Effector memory CD4-positive, alpha-beta T cell (primary cell): Measurements from ENCODE around the gene STK11IP.

ENCODE experiments used
- DNase-seq, 3 donors: peaks; one replicate each; pipeline ENCODE4 v3.0.0-alpha.2; 2020
- H3K27ac ChIP-seq: 2 replicates; pipeline ENCODE4 v1.7.0; 2013; ENCODE audit warnings: mild to moderate bottlenecking, low read length, moderate library complexity; ENCODE audit not compliant: insufficient read depth, poor library complexity, severe bottlenecking
- H3K27me3 ChIP-seq: replicated peaks from 2 replicates; pipeline ENCODE4 v1.7.0; 2013; ENCODE audit warnings: mild to moderate bottlenecking, low read length; ENCODE audit not compliant: insufficient read depth, control insufficient read depth, poor library complexity, severe bottlenecking
- H3K36me3 ChIP-seq: 2 replicates; pipeline ENCODE4 v1.7.0; 2013; ENCODE audit warnings: mild to moderate bottlenecking, low read length, moderate library complexity; ENCODE audit not compliant: control insufficient read depth, insufficient read depth
- H3K4me1 ChIP-seq: 2 replicates; pipeline ENCODE4 v1.7.0; 2013; ENCODE audit warnings: low read length, mild to moderate bottlenecking; ENCODE audit not compliant: control insufficient read depth, insufficient read depth, poor library complexity, severe bottlenecking
- H3K4me3 ChIP-seq: 2 replicates; pipeline ENCODE4 v1.7.0; 2013; ENCODE audit warnings: low read length, low read depth, mild to moderate bottlenecking; ENCODE audit not compliant: insufficient read depth, poor library complexity, severe bottlenecking
- H3K9me3 ChIP-seq: 2 replicates; pipeline ENCODE4 v1.7.0; 2013; ENCODE audit warnings: mild to moderate bottlenecking, low read length, moderate library complexity; ENCODE audit not compliant: control insufficient read depth

The STK11IP gene

GRCh38 chr2:219634951-219635751, 37.5 kb downstream of the STK11IP start:
- Histone ChIP-seq H3K27ac (no peak overlapping the region), H3K27me3 (peaks cover under 1% of the 10 kb centered on the region), H3K4me3 (no peak overlapping the region), H3K4me1 (no peaks in the 10 kb centered on the region), H3K9me3 (no peaks in the 10 kb centered on the region), H3K36me3 (no peaks in the 10 kb centered on the region)
- no peak for DNase-seq

- Histone ChIP-seq H3K4me3 (no peak overlapping the region), H3K9me3 (no peaks in the 10 kb centered on the region), H3K4me1 (no peaks in the 10 kb centered on the region), H3K36me3 (no peaks in the 10 kb centered on the region), H3K27ac (no peak overlapping the region), H3K27me3 (peaks cover 2% of the 10 kb centered on the region)
- no peak for DNase-seq
Measured at GRCh38 chr2:219636144-219636915, 38.7 kb downstream of the STK11IP start.

DNA sequence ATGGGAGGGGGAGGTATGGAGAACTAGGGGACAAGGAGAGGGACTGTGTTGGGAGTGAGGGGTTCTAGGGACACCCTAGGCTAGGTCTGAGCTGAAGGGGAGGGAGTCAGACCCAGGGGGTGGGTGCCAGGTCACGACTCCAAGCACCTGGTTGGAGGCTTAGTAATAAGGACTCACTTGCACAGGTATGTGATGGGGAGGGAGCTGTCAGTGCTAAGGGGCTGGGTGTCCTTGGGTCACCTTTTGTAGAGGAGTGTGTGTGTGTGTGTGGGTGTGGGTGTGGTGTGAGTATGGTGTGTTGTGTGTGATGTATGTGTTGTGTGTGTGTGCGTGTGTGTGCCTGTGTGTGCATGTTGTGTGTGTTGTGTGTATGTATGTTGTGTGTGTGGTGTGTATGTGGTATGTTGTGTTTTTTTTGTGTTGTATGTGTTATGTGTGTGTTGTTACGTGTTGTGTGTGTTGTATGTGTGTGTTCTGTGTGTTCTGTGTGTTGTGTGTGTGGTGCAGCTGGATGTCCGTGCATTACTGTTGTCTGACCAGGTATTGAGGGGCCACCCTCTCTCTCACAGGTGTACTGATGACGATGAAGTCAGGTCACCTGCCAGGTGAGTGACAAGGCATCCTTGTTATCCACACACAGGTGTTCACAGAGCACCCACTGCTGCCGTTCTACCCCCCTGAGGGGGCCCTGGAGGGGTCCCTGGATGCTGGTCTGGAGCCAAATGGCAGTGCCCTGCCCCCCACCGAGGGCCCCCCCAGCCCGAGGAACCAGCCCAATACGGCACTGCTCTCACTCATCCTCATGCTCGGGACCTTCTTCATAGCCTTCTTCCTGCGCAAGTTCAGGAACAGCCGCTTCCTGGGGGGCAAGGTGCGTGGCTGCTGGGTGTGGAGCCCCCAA, 39.5 kb downstream of the STK11IP start:
- no peaks in the 10 kb centered on the region for H3K9me3 ChIP-seq
- peaks cover 6% of the 10 kb centered on the region for H3K27me3 ChIP-seq
- no peaks in the 10 kb centered on the region for H3K36me3 ChIP-seq
- no peak overlapping the region for H3K4me3 ChIP-seq
- no peak for DNase-seq
- H3K4me1 ChIP-seq, result no peaks in the 10 kb centered on the region
- H3K27ac ChIP-seq, result no peak overlapping the region

DNA sequence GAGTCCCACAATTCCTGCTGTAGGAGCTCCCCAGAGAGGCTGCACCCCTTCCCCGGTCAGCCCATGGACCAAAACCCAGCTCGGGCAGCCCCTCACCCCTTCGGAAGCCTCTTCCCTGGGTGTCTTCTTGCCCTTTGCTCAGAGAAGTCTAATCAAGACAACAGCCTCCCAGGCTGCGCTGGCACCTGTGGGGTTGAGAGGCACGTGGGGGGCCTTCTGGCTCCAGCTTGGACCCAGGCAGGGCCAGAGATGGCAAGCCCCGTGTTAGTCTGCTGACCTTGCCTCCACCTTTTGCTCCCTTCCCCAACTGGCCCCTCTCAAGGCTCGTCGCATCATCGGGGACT, 40.2 kb downstream of the STK11IP start:
- no peaks in the 10 kb centered on the region for H3K36me3 ChIP-seq
- H3K27me3 ChIP-seq, result peaks cover 6% of the 10 kb centered on the region
- no peak for DNase-seq
- no peaks in the 10 kb centered on the region for H3K9me3 ChIP-seq
- H3K4me3 ChIP-seq, result no peak overlapping the region
- H3K4me1 ChIP-seq, result no peaks in the 10 kb centered on the region
- H3K27ac ChIP-seq, result no peak overlapping the region

DNA sequence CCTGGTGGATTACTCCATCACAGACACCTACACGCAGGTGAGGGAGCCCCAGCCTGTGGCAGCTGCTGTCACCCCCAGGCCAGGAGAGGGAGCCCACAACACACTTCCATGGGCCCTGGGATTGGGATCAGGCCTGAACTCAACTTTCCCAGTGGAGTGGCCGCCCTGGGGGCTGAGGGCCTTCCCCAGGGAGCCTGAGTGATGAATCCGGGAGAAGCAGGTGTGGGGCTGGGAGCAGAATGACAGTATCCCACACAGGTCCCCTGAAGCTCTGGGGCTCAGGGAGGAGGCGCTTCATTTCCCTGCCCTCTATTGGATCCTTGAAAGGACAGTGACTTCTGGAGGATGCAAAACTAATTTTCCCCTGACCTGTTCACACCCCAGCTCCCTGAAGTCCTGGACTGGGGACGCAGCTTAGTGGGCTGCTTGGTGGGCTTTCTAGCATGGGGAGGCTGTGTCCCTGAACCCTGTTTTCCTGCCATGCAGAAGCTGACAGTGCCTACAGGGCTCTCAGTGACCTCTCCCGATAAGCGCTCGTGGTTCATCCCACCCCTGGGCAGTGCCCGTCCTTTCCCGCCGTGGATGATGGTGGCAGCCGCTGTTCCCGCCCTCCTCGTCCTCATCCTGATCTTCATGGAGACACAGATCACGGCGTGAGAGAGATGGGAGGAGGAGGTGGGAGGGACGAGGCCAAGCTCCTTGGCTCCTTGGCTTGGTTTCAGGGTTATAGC, 40.7 kb downstream of the STK11IP start:
- Histone ChIP-seq H3K27ac (no peak overlapping the region), H3K36me3 (no peaks in the 10 kb centered on the region)

DNA sequence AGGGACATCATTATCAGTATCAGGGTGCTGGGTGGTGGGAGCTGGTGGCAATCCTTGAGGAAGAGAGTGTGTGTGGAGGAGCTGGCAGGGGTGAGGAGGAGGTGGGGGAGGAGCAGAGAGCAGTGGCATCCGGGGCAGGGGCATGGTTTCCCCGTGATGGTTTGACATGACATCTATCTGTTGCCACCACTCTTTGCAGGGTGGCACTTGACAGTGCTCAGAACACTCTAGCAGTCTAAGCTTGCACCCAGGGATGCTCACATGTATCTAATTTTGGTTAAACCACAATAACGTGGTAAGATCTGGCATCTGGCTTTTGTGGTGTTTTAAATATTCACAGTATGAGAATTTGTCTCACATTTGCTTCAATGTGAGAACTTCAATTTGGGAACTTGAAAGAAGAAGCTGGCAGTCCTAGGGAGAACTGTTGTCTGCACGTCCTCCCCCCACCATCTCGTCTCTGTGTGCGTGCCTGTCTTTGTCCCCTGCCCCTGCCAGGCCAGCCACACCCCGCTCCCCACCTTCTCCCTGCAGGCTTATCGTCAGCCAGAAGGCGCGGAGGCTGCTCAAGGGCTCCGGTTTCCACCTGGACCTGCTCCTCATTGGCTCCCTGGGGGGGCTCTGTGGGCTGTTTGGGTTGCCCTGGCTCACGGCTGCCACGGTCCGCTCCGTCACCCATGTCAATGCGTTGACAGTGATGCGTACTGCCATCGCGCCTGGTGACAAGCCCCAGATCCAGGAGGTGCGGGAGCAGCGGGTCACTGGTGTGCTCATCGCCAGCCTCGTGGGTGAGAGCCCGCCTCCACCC, 41.5 kb downstream of the STK11IP start:
- H3K4me3 ChIP-seq, result no peak overlapping the region
- no peaks in the 10 kb centered on the region for H3K36me3 ChIP-seq
- H3K9me3 ChIP-seq, result no peaks in the 10 kb centered on the region
- no peak overlapping the region for H3K27ac ChIP-seq
- peaks cover 6% of the 10 kb centered on the region for H3K27me3 ChIP-seq
- H3K4me1 ChIP-seq, result no peaks in the 10 kb centered on the region
- no peak for DNase-seq

More for the DNA sequence above, 40.7 kb downstream of the STK11IP start:
- H3K4me3 ChIP-seq, result no peak overlapping the region
- H3K27me3 ChIP-seq, result peaks cover 6% of the 10 kb centered on the region
- no peaks in the 10 kb centered on the region for H3K4me1 ChIP-seq
- no peaks in the 10 kb centered on the region for H3K9me3 ChIP-seq
- no peak for DNase-seq

- no peaks in the 10 kb centered on the region for H3K9me3 ChIP-seq
- no peaks in the 10 kb centered on the region for H3K4me1 ChIP-seq
- no peak overlapping the region for H3K4me3 ChIP-seq
- peaks cover 6% of the 10 kb centered on the region for H3K27me3 ChIP-seq
- DNase-seq, result no peak
- no peak overlapping the region for H3K27ac ChIP-seq
- no peaks in the 10 kb centered on the region for H3K36me3 ChIP-seq
Measured at GRCh38 chr2:219641390-219642068, 43.9 kb downstream of the STK11IP start.

DNA sequence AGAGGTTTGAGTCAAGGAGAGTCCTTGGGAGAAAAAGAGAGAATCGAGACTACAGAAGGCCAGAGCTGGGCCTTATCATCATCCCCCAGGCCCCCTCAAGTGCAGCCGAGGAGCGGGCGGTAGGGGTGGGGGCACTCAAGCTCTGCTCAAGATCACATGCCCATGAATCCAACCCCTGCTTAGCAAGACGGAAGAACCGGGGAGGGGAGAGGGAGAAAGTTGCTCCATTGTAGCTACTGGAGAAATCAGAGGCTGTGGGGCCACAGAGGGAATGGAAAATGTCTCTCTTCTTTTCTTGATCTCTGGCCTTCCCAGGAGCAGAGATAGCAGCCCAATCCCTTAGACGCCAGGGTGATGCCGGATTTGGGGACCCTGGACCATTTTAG, 44.4 kb downstream of the STK11IP start:
- H3K4me3 ChIP-seq, result no peak overlapping the region
- H3K36me3 ChIP-seq, result no peaks in the 10 kb centered on the region
- no peaks in the 10 kb centered on the region for H3K9me3 ChIP-seq
- H3K27me3 ChIP-seq, result peaks cover 6% of the 10 kb centered on the region
- no peak overlapping the region for H3K27ac ChIP-seq
- DNase-seq, result no peak
- H3K4me1 ChIP-seq, result no peaks in the 10 kb centered on the region
